Endodermal cell (in vitro differentiated cells): Measurements from ENCODE around the gene PPM1J. TPM values are rescaled to one million over a fixed set of nuclear protein-coding genes. Genes with fewer than 3 reads are reported as not detected.

Experiments
- DNase-seq: peaks from one replicate; pipeline ENCODE4 v3.0.0-alpha.2; 2017
- H3K27ac ChIP-seq: 2 replicates; pipeline ENCODE4 v1.5.1; 2013; ENCODE audit warnings: mild to moderate bottlenecking, low read depth, low read length, moderate library complexity
- H3K27me3 ChIP-seq: 2 replicates; pipeline ENCODE4 v1.6.1; 2013; ENCODE audit warnings: mild to moderate bottlenecking, low read length, moderate library complexity; ENCODE audit not compliant: insufficient read depth, control insufficient read depth, poor library complexity, severe bottlenecking
- H3K36me3 ChIP-seq: 2 replicates; pipeline ENCODE4 v1.7.0; 2013; ENCODE audit warnings: mild to moderate bottlenecking, low read length, moderate library complexity; ENCODE audit not compliant: control insufficient read depth, insufficient read depth
- H3K4me1 ChIP-seq: one replicate; pipeline ENCODE4 v1.7.0; 2013; ENCODE audit warnings: low read length; ENCODE audit not compliant: control insufficient read depth, insufficient read depth
- H3K4me3 ChIP-seq: 2 replicates; pipeline ENCODE4 v1.5.1; 2013; ENCODE audit warnings: mild to moderate bottlenecking, low read length, moderate library complexity
- H3K9ac ChIP-seq: 2 replicates; pipeline ENCODE4 v1.6.1; 2013; ENCODE audit warnings: mild to moderate bottlenecking, low read length, moderate library complexity; ENCODE audit not compliant: poor library complexity, severe bottlenecking; ENCODE audit errors: extremely low read depth
- H3K9me3 ChIP-seq: 2 replicates; pipeline ENCODE4 v1.6.1; 2013; ENCODE audit warnings: mild to moderate bottlenecking, low read length, moderate library complexity; ENCODE audit not compliant: control insufficient read depth
- H3K27ac Mint-ChIP-seq: 2 replicates; pipeline ENCODE4 v1.8.0; 2020; ENCODE audit warnings: mixed read lengths
- H3K27me3 Mint-ChIP-seq: 2 replicates; pipeline ENCODE4 v1.8.0; 2021; ENCODE audit warnings: mild to moderate bottlenecking, mixed read lengths; ENCODE audit not compliant: insufficient read depth
- H3K36me3 Mint-ChIP-seq: 2 replicates; pipeline ENCODE4 v1.8.0; 2020; ENCODE audit warnings: low read depth, mixed read lengths
- H3K4me1 Mint-ChIP-seq: 2 replicates; pipeline ENCODE4 v1.8.0; 2020; ENCODE audit warnings: mixed read lengths
- H3K4me3 Mint-ChIP-seq: 2 replicates; pipeline ENCODE4 v1.8.0; 2020; ENCODE audit warnings: mild to moderate bottlenecking, moderate library complexity, mixed read lengths
- H3K9me3 Mint-ChIP-seq: 2 replicates; pipeline ENCODE4 v1.8.0; 2020; ENCODE audit warnings: mild to moderate bottlenecking, mixed read lengths
- CTCF ChIP-seq: fragments of 200-600 bp; sonication (generic); conservative IDR thresholded peaks from 2 replicates; pipeline ENCODE4 v1.5.0; 2021; ENCODE audit warnings: antibody characterized with exemption, mild to moderate bottlenecking
- WGBS, 2 experiments: methylation state at CpG; one replicate each; pipeline versions ENCODE4 v1.1.5 to v1.1.7; 2013; ENCODE audit warnings: missing lambda C conversion rate in 2 of 2, mixed read lengths in 1 of 2; ENCODE audit not compliant: insufficient coverage in 1 of 2, insufficient read length in 1 of 2; 5-methylcytosine and 5-hydroxymethylcytosine counted together
- total RNA-seq, 2 donors: library from RNA; stranded (reverse); fragmentation: NEBNext Ultra II Directional in 1 of 2; extraction: Animal tissue kit (Norgen Biotek cat#: 25700) in 1 of 2; gene quantifications; 2 replicates in 1 of 2; 3 replicates in 1 of 2; pipeline ENCODE4 v1.2.1, GENCODE V29; 2021

The PPM1J gene
- total RNA-seq, 2 donors from 2014 or later, result 3.1 to 5.7 TPM

- H3K4me3 ChIP-seq, result peak overlapping the region; percentile 68
- H3K36me3 ChIP-seq, result peaks cover 89% of the 10 kb centered on the region
- H3K27ac ChIP-seq, result peak overlapping the region; percentile 36
- H3K9ac ChIP-seq, result peak overlapping the region; percentile 61
- H3K27me3 Mint-ChIP-seq, result peaks cover 19% of the 10 kb centered on the region
- no peaks in the 10 kb centered on the region for H3K9me3 Mint-ChIP-seq
- H3K4me1 ChIP-seq, result peaks cover 47% of the 10 kb centered on the region
- H3K9me3 ChIP-seq, result no peaks in the 10 kb centered on the region
- peaks cover 82% of the 10 kb centered on the region for H3K36me3 Mint-ChIP-seq
- H3K27me3 ChIP-seq, result no peaks in the 10 kb centered on the region
- TF ChIP-seq CTCF, result no peak
- WGBS, 2 experiments, result 93 to 94% methylated on average over 8 to 13 of the region's 13 CpGs
- peak overlapping the region; percentile 49 for H3K4me3 Mint-ChIP-seq
- DNase-seq, result no peak
- H3K4me1 Mint-ChIP-seq, result peaks cover 63% of the 10 kb centered on the region
- peak overlapping the region; percentile 97 for H3K27ac Mint-ChIP-seq
Observed at GRCh38 chr1:112699425-112700144, 15.5 kb downstream of the PPM1J start.

GRCh38 chr1:112698366-112699310, 16.5 kb downstream of the PPM1J start:
- H3K36me3 ChIP-seq, result peaks cover 91% of the 10 kb centered on the region
- peaks cover 38% of the 10 kb centered on the region for H3K4me1 ChIP-seq
- H3K9me3 ChIP-seq, result no peaks in the 10 kb centered on the region
- peak; percentile 84 for DNase-seq
- H3K4me1 Mint-ChIP-seq, result peaks cover 53% of the 10 kb centered on the region
- no peaks in the 10 kb centered on the region for H3K9me3 Mint-ChIP-seq
- peak overlapping the region; percentile 97 for H3K27ac Mint-ChIP-seq
- peak overlapping the region; percentile 15 for H3K9ac ChIP-seq
- peak overlapping the region; percentile 58 for H3K27ac ChIP-seq
- H3K4me3 Mint-ChIP-seq, result peak overlapping the region; percentile 49
- H3K4me3 ChIP-seq, result peak overlapping the region; percentile 68
- no peaks in the 10 kb centered on the region for H3K27me3 ChIP-seq
- TF ChIP-seq CTCF, result peak; percentile 29
- WGBS, 2 experiments, result 76 to 86% methylated on average over 11 to 17 of the region's 17 CpGs
- H3K27me3 Mint-ChIP-seq, result peaks cover 13% of the 10 kb centered on the region
- H3K36me3 Mint-ChIP-seq, result peaks cover 82% of the 10 kb centered on the region

GRCh38 chr1:112697781-112698201, 17.3 kb downstream of the PPM1J start:
- peaks cover 88% of the 10 kb centered on the region for H3K36me3 ChIP-seq
- TF ChIP-seq CTCF, result no peak
- H3K4me1 Mint-ChIP-seq, result peaks cover 53% of the 10 kb centered on the region

More at GRCh38 chr1:112697781-112698201, 17.3 kb downstream of the PPM1J start:
- peaks cover 8% of the 10 kb centered on the region for H3K27me3 Mint-ChIP-seq
- Histone ChIP-seq H3K9ac (no peak overlapping the region), H3K4me1 (peaks cover 36% of the 10 kb centered on the region), H3K27me3 (no peaks in the 10 kb centered on the region), H3K27ac (no peak overlapping the region), H3K9me3 (no peaks in the 10 kb centered on the region), H3K4me3 (no peak overlapping the region)
- DNase-seq, result no peak
- H3K27ac Mint-ChIP-seq, result no peak overlapping the region
- no peaks in the 10 kb centered on the region for H3K9me3 Mint-ChIP-seq
- H3K36me3 Mint-ChIP-seq, result peaks cover 80% of the 10 kb centered on the region
- 87 to 94% methylated on average over 6 to 9 of the region's 9 CpGs for WGBS, 2 experiments
- no peak overlapping the region for H3K4me3 Mint-ChIP-seq
